Upper lobe of left lung (tissue), 4 donors: ENCODE measurements around the gene CDC42BPA.

Experiments
- CTCF ChIP-seq, 6 experiments: fragments of 450-650 bp in 4 of 6; fragments of 200-600 bp in 2 of 6; sonication (generic) in 2 of 6; IDR thresholded peaks; one replicate each; pipeline ENCODE4 v1.5.1; 2016 to 2019; ENCODE audit warnings: antibody characterized with exemption in 6 of 6
- POLR2A ChIP-seq, 4 donors: fragments of 450-650 bp; IDR thresholded peaks; one replicate each; pipeline ENCODE4 v1.5.1; 2016 to 2017; ENCODE audit warnings: antibody characterized with exemption in 4 of 4, mild to moderate bottlenecking in 2 of 4

- TF ChIP-seq CTCF (IDR thresholded peaks at IDR 0.05) (no peak), POLR2A (IDR thresholded peaks at IDR 0.05) (no peak)
Measured at GRCh38 chr1:226946841-226947240, 371.5 kb downstream of the CDC42BPA start.
